Activated naive CD8-positive, alpha-beta T cell treated with anti-CD3 and anti-CD28 coated beads, Interleukin-2, amount 50 U/mL, for 16 hours (primary cell): Measurements from ENCODE around the gene HAVCR1.
A peak's percentile ranks its signal among the peaks of the same experiment; 100 is the strongest.
"Not testable (repeated sequence)": the region's sequence is repeated elsewhere in the genome, so short reads cannot be mapped to it uniquely, and the experiment has no call there.

Experiments
- DNase-seq: peaks from one replicate; pipeline ENCODE4 v3.0.0-alpha.2; 2020; ENCODE audit warnings: low read depth, low spot score

The HAVCR1 gene

GRCh38 chr5:157050050-157050449, 8.9 kb downstream of the HAVCR1 start:
- no peak for DNase-seq

GRCh38 chr5:157049605-157050004, 9.3 kb downstream of the HAVCR1 start:
- no peak for DNase-seq

GRCh38 chr5:157047898-157048297, 11.0 kb downstream of the HAVCR1 start:
- no peak for DNase-seq

- DNase-seq, result not testable (repeated sequence)
Measured at GRCh38 chr5:157047016-157047415, 11.9 kb downstream of the HAVCR1 start.

GRCh38 chr5:157046041-157046440, 12.9 kb downstream of the HAVCR1 start:
- DNase-seq, result no peak

- no peak for DNase-seq
Measured at GRCh38 chr5:157045601-157046000, 13.3 kb downstream of the HAVCR1 start.

- no peak for DNase-seq
Measured at GRCh38 chr5:157038568-157039187, 20.2 kb downstream of the HAVCR1 start.

GRCh38 chr5:157034106-157035072, 24.5 kb downstream of the HAVCR1 start:
- DNase-seq, result not testable (repeated sequence)

GRCh38 chr5:157033071-157033583, 25.8 kb downstream of the HAVCR1 start:
- no peak for DNase-seq

GRCh38 chr5:157030692-157031091, 28.2 kb downstream of the HAVCR1 start:
- DNase-seq, result no peak

- DNase-seq, result no peak
Measured at GRCh38 chr5:157029457-157029856, 29.5 kb downstream of the HAVCR1 start.

- not testable (repeated sequence) for DNase-seq
Measured at GRCh38 chr5:157027663-157028062, 31.3 kb downstream of the HAVCR1 start.

- DNase-seq, result no peak
Measured at GRCh38 chr5:157026789-157027424, 32.0 kb downstream of the HAVCR1 start.

- peak; percentile 23 for DNase-seq
Measured at GRCh38 chr5:157025093-157025698, 33.7 kb downstream of the HAVCR1 start.

- no peak for DNase-seq
Measured at GRCh38 chr5:157024208-157024959, 34.5 kb downstream of the HAVCR1 start.

GRCh38 chr5:157022024-157022423, 36.9 kb downstream of the HAVCR1 start:
- no peak for DNase-seq

GRCh38 chr5:157020511-157021222, 38.2 kb downstream of the HAVCR1 start:
- DNase-seq, result no peak

GRCh38 chr5:157020002-157020401, 38.9 kb downstream of the HAVCR1 start:
- DNase-seq, result no peak

- not testable (repeated sequence) for DNase-seq
Measured at GRCh38 chr5:157014143-157014542, 44.8 kb downstream of the HAVCR1 start.

GRCh38 chr5:157006262-157006661, 52.7 kb downstream of the HAVCR1 start:
- no peak for DNase-seq
